GM13977 (cell line): ENCODE measurements around the gene LRP5.
"Not testable (repeated sequence)": the region's sequence is repeated elsewhere in the genome, so short reads cannot be mapped to it uniquely, and the experiment has no call there.

Source experiments
- DNase-seq: peaks from one replicate; pipeline ENCODE4 v3.0.0; 2012; ENCODE audit warnings: low spot score
- CTCF ChIP-seq: IDR thresholded peaks from 2 replicates; pipeline ENCODE4 v1.5.1; 2012; ENCODE audit warnings: mild to moderate bottlenecking, control low read depth; ENCODE audit not compliant: insufficient read depth; ENCODE audit errors: extremely low read depth, missing control alignments
- in situ Hi-C: fragments of 300-500 bp; cut with MboI; formaldehyde crosslinking; loops from one replicate; pipeline ENCODE4 v1.12.0; 2022; ENCODE audit warnings: low sequenced_read_pairs, low pct_unique_long_range_greater_than_20kb, mixed read lengths, inconsistent platforms; ENCODE audit not compliant: unreplicated experiment

The LRP5 gene

GRCh38 chr11:68431984-68432645, 119.7 kb downstream of the LRP5 start:
- no peak for TF ChIP-seq CTCF
- DNase-seq, result no peak
- in situ Hi-C loops, result no loop called here

- no peak for DNase-seq
- no peak for TF ChIP-seq CTCF
- in situ Hi-C loops, result no loop called here
Measured at GRCh38 chr11:68432874-68433273, 120.5 kb downstream of the LRP5 start.

GRCh38 chr11:68433541-68433940, 121.2 kb downstream of the LRP5 start:
- DNase-seq, result no peak
- in situ Hi-C loops, result no loop called here
- no peak for TF ChIP-seq CTCF

- in situ Hi-C loops, DNase-seq: not testable (repeated sequence)
Measured at GRCh38 chr11:68434159-68434558, 121.8 kb downstream of the LRP5 start.

- DNase-seq, result no peak
- in situ Hi-C loops, result no loop called here
- no peak for TF ChIP-seq CTCF
Measured at GRCh38 chr11:68436162-68436888, 123.9 kb downstream of the LRP5 start.

- TF ChIP-seq CTCF, result no peak
- DNase-seq, result no peak
- in situ Hi-C loops, result no loop called here
Measured at GRCh38 chr11:68436985-68437926, 124.9 kb downstream of the LRP5 start.
